Activated CD4-positive, alpha-beta T cell treated with anti-CD3 and anti-CD28 coated beads for 36 hours (primary cell): ENCODE measurements around the gene HDAC4. TPM values are rescaled to one million over a fixed set of nuclear protein-coding genes. Genes with fewer than 3 reads are reported as not detected.

Experiments used
- ATAC-seq: fragments of 200-7000 bp; cut with Tn5 transposase; one replicate; pipeline ENCODE4 v1.10.0; 2021; ENCODE audit warnings: mild to moderate bottlenecking, moderate library complexity
- CTCF ChIA-PET: fragments of 350-600 bp; sonication (Branson Sonifier 250); formaldehyde crosslinking; loops from one replicate; lab custom pipeline; 2021; ENCODE audit warnings: antibody characterized with exemption; lab: Charles Lee
- POLR2A ChIA-PET: fragments of 350-600 bp; sonication (Branson Sonifier 250); formaldehyde crosslinking; loops from one replicate; lab custom pipeline; 2021; ENCODE audit warnings: antibody characterized with exemption, inconsistent platforms; lab: Charles Lee
- DNase-seq: peaks from one replicate; pipeline ENCODE4 v3.0.0-alpha.2; 2020
- H3K27ac Mint-ChIP-seq: one replicate; pipeline ENCODE4 v1.8.0; 2021; ENCODE audit warnings: mixed read lengths
- H3K27me3 Mint-ChIP-seq: one replicate; pipeline ENCODE4 v1.8.0; 2021; ENCODE audit warnings: mixed read lengths
- H3K36me3 Mint-ChIP-seq: one replicate; pipeline ENCODE4 v1.8.0; 2021; ENCODE audit warnings: low read depth, mixed read lengths
- H3K4me1 Mint-ChIP-seq: one replicate; pipeline ENCODE4 v1.8.0; 2021; ENCODE audit warnings: mixed read lengths
- H3K4me3 Mint-ChIP-seq: one replicate; pipeline ENCODE4 v1.8.0; 2021; ENCODE audit warnings: mild to moderate bottlenecking, moderate library complexity, mixed read lengths
- H3K9me3 Mint-ChIP-seq: one replicate; pipeline ENCODE4 v1.8.0; 2021; ENCODE audit warnings: low read depth, mixed read lengths
- intact Hi-C, 2 experiments: fragments of 100-400 bp; cut with DNase I in 1 of 2; cut with micrococcal nuclease in 1 of 2; formaldehyde crosslinking; loops; one replicate each; pipeline versions ENCODE4 v1.14.2 to v1.15.1; 2022 to 2024; cut with DNase I, micrococcal nuclease
- total RNA-seq, 2 experiments: library from RNA; stranded (reverse); gene quantifications; one replicate each; pipeline ENCODE4 v1.2.3, GENCODE V29; 2021

The HDAC4 gene
- total RNA-seq, 2 experiments from 2014 or later = 25.4 to 30.4 TPM

- no peak for ATAC-seq
- ChIA-PET CTCF (interaction anchor here (0.7 kb wide), 1 partner anchor 72 kb away, joined by 3 read pairs; no protein-coding TSS in a partner anchor), POLR2A (no interaction called here)
- no peaks in the 10 kb centered on the region for H3K27me3 Mint-ChIP-seq
- DNase-seq = no peak
- H3K27ac Mint-ChIP-seq = no peak overlapping the region
- H3K36me3 Mint-ChIP-seq = peaks cover 5% of the 10 kb centered on the region
- no peaks in the 10 kb centered on the region for H3K9me3 Mint-ChIP-seq
- intact Hi-C loops = no loop called here
- H3K4me3 Mint-ChIP-seq = no peak overlapping the region
- H3K4me1 Mint-ChIP-seq = peaks cover 18% of the 10 kb centered on the region
Observed at GRCh38 chr2:239365782-239366435, 34.9 kb downstream of the HDAC4 start.

- CTCF ChIA-PET = interaction anchor here (0.6 to 0.7 kb wide), 2 partner anchors 13 to 60 kb away, joined by 3 read pairs; no protein-coding TSS in a partner anchor
- Mint-ChIP-seq H3K27me3 (no peaks in the 10 kb centered on the region), H3K9me3 (no peaks in the 10 kb centered on the region), H3K27ac (no peak overlapping the region), H3K4me1 (peaks cover 18% of the 10 kb centered on the region), H3K36me3 (peaks cover 3% of the 10 kb centered on the region), H3K4me3 (no peak overlapping the region)
- POLR2A ChIA-PET = no interaction called here
- ATAC-seq = no peak
- no peak for DNase-seq
- intact Hi-C loops = no loop called here
Observed at GRCh38 chr2:239365071-239365781, 35.6 kb downstream of the HDAC4 start.

- intact Hi-C loops = no loop called here
- Mint-ChIP-seq H3K36me3 (no peaks in the 10 kb centered on the region), H3K27me3 (no peaks in the 10 kb centered on the region), H3K27ac (peak overlapping the region; percentile 47), H3K9me3 (no peaks in the 10 kb centered on the region), H3K4me1 (peaks cover 16% of the 10 kb centered on the region), H3K4me3 (no peak overlapping the region)
- peak; percentile 32 for DNase-seq
- ATAC-seq = peak; percentile 47
- POLR2A ChIA-PET = no interaction called here
- CTCF ChIA-PET = interaction anchor here (0.7 kb wide), 1 partner anchor 11 kb away, joined by 3 read pairs; no protein-coding TSS in a partner anchor
Observed at GRCh38 chr2:239363946-239364637, 36.7 kb downstream of the HDAC4 start.

- no peaks in the 10 kb centered on the region for H3K27me3 Mint-ChIP-seq
- no peak for ATAC-seq
- no peaks in the 10 kb centered on the region for H3K36me3 Mint-ChIP-seq
- no peaks in the 10 kb centered on the region for H3K9me3 Mint-ChIP-seq
- DNase-seq = no peak
- intact Hi-C loops = no loop called here
- ChIA-PET CTCF (no interaction called here), POLR2A (interaction anchor here (0.6 kb wide), 1 partner anchor 146 kb away, joined by 5 read pairs; no protein-coding TSS in a partner anchor)
- H3K4me3 Mint-ChIP-seq = no peak overlapping the region
- no peak overlapping the region for H3K27ac Mint-ChIP-seq
- peaks cover 10% of the 10 kb centered on the region for H3K4me1 Mint-ChIP-seq
Observed at GRCh38 chr2:239362507-239362906, 38.3 kb downstream of the HDAC4 start.

- no peaks in the 10 kb centered on the region for H3K27me3 Mint-ChIP-seq
Observed at GRCh38 chr2:239361311-239361642, 39.5 kb downstream of the HDAC4 start.

GRCh38 chr2:239360421-239361310 lies 40.2 kb downstream of the HDAC4 start:
- no peak overlapping the region for H3K4me3 Mint-ChIP-seq
- ChIA-PET CTCF (interaction anchor here (1.0 kb wide), 1 partner anchor 9 kb away, joined by 3 read pairs; no protein-coding TSS in a partner anchor), POLR2A (no interaction called here)
- H3K36me3 Mint-ChIP-seq = no peaks in the 10 kb centered on the region
- H3K27ac Mint-ChIP-seq = no peak overlapping the region
- ATAC-seq (peak; percentile 42), DNase-seq (no peak)
- H3K9me3 Mint-ChIP-seq = no peaks in the 10 kb centered on the region
- intact Hi-C loops = no loop called here
- peaks cover 10% of the 10 kb centered on the region for H3K4me1 Mint-ChIP-seq
- H3K27me3 Mint-ChIP-seq = no peaks in the 10 kb centered on the region

More at GRCh38 chr2:239361311-239361642, 39.5 kb downstream of the HDAC4 start:
- intact Hi-C loops = no loop called here
- Mint-ChIP-seq H3K4me3 (no peak overlapping the region), H3K9me3 (no peaks in the 10 kb centered on the region), H3K36me3 (no peaks in the 10 kb centered on the region), H3K27ac (no peak overlapping the region), H3K4me1 (peaks cover 10% of the 10 kb centered on the region)
- ChIA-PET CTCF (no interaction called here), POLR2A (no interaction called here)
- ATAC-seq (no peak), DNase-seq (no peak)

GRCh38 chr2:239360008-239360407 lies 40.8 kb downstream of the HDAC4 start:
- Mint-ChIP-seq H3K27ac (no peak overlapping the region), H3K36me3 (peaks cover 5% of the 10 kb centered on the region), H3K4me3 (no peak overlapping the region), H3K4me1 (peaks cover 10% of the 10 kb centered on the region), H3K9me3 (peaks cover 5% of the 10 kb centered on the region), H3K27me3 (no peaks in the 10 kb centered on the region)
- ChIA-PET CTCF (interaction anchor here (1.0 kb wide), 1 partner anchor 9 kb away, joined by 3 read pairs; no protein-coding TSS in a partner anchor), POLR2A (no interaction called here)
- no peak for DNase-seq
- intact Hi-C loops = no loop called here
- ATAC-seq = no peak

- ATAC-seq (no peak), DNase-seq (no peak)
- no peaks in the 10 kb centered on the region for H3K27me3 Mint-ChIP-seq
- POLR2A ChIA-PET = interaction anchor here (0.7 kb wide), 1 partner anchor 15 kb away, joined by 4 read pairs; no protein-coding TSS in a partner anchor
- H3K9me3 Mint-ChIP-seq = peaks cover 10% of the 10 kb centered on the region
- H3K27ac Mint-ChIP-seq = no peak overlapping the region
- intact Hi-C loops = no loop called here
- H3K4me3 Mint-ChIP-seq = no peak overlapping the region
- CTCF ChIA-PET = interaction anchor here (1.0 kb wide), 1 partner anchor 10 kb away, joined by 3 read pairs; no protein-coding TSS in a partner anchor
- peaks cover 10% of the 10 kb centered on the region for H3K4me1 Mint-ChIP-seq
- H3K36me3 Mint-ChIP-seq = peaks cover 11% of the 10 kb centered on the region
Observed at GRCh38 chr2:239359196-239359912, 41.5 kb downstream of the HDAC4 start.

- no peak for DNase-seq
- Mint-ChIP-seq H3K27me3 (no peaks in the 10 kb centered on the region), H3K27ac (no peak overlapping the region), H3K9me3 (peaks cover 10% of the 10 kb centered on the region), H3K4me1 (no peaks in the 10 kb centered on the region), H3K4me3 (no peak overlapping the region), H3K36me3 (peaks cover 11% of the 10 kb centered on the region)
- POLR2A ChIA-PET = no interaction called here
- intact Hi-C loops = no loop called here
- CTCF ChIA-PET = interaction anchor here (0.6 to 0.7 kb wide), 2 partner anchors 102 to 193 kb away, joined by 3 read pairs; no protein-coding TSS in a partner anchor
- ATAC-seq = no peak
Observed at GRCh38 chr2:239358062-239358754, 42.6 kb downstream of the HDAC4 start.

- peaks cover 22% of the 10 kb centered on the region for H3K36me3 Mint-ChIP-seq
- ChIA-PET CTCF (interaction anchor here (0.6 to 1.4 kb wide), 3 partner anchors 14 to 77 kb away, joined by 3 read pairs; no protein-coding TSS in a partner anchor), POLR2A (no interaction called here)
- no peaks in the 10 kb centered on the region for H3K27me3 Mint-ChIP-seq
- no peak overlapping the region for H3K27ac Mint-ChIP-seq
- intact Hi-C loops = no loop called here
- H3K4me3 Mint-ChIP-seq = no peak overlapping the region
- no peak for DNase-seq
- no peak for ATAC-seq
- H3K9me3 Mint-ChIP-seq = peaks cover 10% of the 10 kb centered on the region
- H3K4me1 Mint-ChIP-seq = no peaks in the 10 kb centered on the region
Observed at GRCh38 chr2:239355724-239356123, 45.1 kb downstream of the HDAC4 start.
